ENCODE measurements around the gene CEACAM6.
A peak's percentile ranks its signal among the peaks of the same experiment; 100 is the strongest.
"Not testable (repeated sequence)": the region's sequence is repeated elsewhere in the genome, so short reads cannot be mapped to it uniquely, and the experiment has no call there.

CEACAM6 gene

DNA sequence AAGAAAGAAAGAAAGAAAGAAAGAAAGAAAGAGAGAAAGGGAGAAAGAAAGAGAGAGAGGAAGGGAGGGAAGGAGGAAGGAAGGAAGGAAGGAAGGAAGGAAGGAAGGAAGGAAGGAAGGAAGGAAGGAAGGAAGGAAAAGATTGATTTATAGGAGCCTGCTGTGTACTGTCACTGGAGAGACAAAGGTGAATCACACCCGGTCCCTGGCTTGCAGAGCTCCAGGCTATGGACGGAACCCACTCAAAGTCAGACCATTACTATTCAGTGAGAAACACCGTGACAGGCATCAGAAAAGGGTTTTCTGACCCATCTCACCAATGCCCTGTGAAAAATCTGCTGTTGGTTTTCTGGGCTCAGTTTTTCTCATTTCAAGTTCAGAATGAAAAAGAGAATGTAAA, 7.3 kb upstream of the CEACAM6 start:
- DNase-seq (ENCODE audit: low read depth): no peak

DNA sequence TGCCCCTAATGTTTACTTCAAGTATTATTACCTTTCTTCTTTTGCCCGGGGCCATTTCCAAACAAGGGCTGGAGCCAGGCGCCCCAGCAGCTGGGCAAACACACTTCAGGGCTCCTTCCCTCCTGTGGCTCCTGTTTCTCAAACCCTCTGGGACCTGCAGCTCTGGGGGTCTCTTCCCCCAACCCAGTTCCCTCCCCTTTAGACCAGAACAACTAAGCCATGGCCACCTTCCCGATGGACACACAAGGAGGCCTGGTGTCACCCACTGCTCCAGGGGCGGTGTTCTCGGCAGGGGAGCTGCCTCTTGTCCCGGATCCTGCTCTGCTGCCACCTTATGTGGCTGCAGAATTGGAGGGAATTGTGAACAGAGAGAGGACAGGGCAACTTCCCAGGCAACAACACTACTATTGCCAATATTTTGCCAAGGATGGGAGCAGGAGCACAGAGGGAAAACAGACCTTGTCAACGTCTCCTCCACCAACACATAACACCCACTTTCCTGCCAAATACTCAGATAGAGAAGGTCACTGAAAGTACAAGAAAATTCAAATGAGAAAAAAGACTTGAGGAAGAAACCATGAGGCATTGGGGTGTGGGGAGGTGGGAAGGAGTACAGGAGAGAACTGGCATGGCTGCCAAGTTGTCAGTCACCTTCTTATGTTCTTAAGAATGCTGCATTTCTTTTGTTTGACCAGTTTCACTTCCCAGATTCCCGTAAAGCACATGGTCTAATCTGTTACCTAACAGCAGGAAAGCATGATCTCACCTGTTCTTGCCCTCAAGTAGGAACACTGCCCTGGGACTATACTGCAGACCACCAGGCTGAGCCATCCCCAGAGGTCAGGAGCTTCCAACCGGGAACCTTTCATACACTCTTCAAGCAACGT, 4.8 kb upstream of the CEACAM6 start:
- not testable (repeated sequence) for DNase-seq (ENCODE audit: low read depth)

DNA sequence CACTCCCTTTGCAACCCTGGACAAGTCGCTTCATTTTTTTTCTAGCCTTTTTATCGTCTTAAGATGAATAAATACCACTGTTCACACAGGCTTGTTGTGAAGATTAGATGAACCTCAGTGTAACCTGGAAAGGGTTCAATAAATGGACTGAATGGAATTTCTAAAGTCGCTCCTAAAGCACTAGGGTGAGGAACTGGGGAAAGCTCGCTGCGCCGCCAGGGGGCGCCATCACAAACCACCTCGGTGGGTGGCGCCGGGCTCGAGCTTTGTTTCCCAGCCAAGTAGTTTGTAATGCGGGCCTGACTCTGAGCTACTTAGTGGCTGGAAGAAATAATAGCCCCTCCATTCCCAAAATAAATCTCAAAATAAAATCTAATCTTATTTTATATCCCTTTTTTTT, 2.2 kb upstream of the CEACAM6 start:
- no peak for DNase-seq (ENCODE audit: low read depth)

DNA sequence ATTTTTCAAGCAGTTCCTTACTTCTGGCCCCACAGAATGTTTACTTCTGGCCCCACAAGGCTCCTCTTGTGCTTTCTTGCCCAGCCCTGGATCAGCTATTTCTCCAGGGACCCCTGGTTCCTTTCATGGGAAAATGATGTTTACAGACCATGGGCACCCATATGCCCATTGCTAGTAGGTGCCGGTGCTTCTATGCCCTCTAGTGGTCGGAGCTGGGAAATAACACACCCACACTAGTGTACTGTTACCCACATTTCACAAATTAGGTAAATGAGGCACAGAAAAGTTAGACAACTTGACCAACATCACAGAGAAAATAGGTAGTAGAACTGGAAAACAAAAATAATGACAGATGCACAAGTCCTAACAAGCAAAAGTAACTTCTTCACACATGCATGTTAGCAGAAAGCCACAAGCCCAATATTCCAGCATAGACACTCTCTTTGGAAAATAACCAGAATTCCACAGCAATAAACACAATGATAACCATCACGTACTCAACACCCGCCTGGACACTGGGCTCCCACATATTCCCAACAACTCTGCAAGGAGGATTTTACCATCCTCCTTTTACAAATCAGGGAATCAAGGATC, 1.3 kb upstream of the CEACAM6 start:
- peak; percentile 8 for DNase-seq (ENCODE audit: low read depth)

DNA sequence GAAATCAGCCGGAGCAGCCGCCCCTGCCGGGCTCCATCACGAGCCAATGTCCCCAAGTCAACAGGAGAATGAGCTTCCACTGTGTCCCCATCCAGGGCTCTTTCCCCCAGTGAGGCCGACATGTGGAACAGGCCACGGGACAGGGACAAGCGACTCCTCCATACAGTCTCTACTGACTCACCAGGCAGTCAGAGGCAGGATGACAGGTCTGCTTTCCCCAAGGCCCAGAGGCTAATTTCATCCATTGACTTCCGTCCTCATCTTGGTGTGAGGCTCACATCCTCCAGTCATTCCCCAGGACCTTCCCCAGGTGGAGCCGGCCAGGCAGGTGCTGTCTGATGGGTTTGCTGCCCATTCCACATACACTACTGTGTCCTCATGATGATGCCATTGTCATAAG, 3.5 kb downstream of the CEACAM6 start:
- no peak for DNase-seq (ENCODE audit: low read depth)

DNA sequence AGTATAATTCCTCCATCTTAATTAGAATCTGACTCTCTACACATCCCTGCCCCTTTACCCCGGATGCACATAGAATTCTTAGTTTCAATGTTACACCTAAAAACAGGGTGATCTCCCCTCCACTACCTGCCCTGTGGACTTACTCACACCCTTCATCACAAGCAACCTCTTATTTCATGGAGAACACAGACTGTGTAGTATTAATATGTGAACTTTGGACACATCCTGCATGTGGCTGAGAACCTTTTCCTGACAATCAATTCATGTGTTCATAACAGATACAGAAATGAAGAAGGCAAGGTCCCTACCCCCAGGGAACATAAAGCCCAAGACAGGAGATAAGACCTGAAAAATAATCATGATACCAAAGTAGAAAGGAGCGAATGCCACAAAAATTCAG, 11.8 kb downstream of the CEACAM6 start:
- DNase-seq (ENCODE audit: low read depth): no peak

DNA sequence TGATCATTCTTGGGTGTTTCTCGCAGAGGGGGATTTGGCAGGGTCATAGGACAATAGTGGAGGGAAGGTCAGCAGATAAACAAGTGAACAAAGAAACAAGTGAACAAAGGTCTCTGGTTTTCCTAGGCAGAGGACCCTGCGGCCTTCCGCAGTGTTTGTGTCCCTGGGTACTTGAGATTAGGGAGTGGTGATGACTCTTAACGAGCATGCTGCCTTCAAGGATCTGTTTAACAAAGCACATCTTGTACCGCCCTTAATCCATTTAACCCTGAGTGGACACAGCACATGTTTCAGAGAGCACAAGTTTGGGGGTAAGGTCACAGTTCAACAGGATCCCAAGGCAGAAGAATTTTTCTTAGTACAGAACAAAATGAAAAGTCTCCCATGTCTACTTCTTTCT, 12.8 kb downstream of the CEACAM6 start:
- not testable (repeated sequence) for DNase-seq (ENCODE audit: low read depth)

DNA sequence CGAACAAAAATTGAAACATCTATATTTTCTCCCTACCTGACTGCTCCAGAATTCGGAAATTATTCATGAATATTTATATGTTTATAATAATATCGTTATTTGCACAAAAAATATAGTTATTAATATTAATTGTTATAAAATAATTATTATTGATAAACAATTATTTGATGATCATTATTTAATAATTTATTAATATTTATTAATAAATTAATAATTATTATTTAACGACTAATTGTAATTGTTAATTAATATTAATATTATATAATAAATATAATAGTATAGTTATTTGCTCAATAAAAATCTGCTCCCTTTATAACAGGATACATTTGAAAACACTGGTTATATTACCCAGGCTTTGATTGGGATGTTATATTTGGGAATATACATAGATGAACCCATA, 14.3 kb downstream of the CEACAM6 start:
- DNase-seq (ENCODE audit: low read depth): no peak

DNA sequence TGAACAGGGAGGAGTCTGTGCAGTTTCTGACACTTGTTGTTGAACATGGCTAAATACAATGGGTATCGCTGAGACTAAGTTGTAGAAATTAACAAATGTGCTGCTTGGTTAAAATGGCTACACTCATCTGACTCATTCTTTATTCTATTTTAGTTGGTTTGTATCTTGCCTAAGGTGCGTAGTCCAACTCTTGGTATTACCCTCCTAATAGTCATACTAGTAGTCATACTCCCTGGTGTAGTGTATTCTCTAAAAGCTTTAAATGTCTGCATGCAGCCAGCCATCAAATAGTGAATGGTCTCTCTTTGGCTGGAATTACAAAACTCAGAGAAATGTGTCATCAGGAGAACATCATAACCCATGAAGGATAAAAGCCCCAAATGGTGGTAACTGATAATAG, 16.1 kb downstream of the CEACAM6 start:
- DNase-seq (ENCODE audit: low read depth): no peak

DNA sequence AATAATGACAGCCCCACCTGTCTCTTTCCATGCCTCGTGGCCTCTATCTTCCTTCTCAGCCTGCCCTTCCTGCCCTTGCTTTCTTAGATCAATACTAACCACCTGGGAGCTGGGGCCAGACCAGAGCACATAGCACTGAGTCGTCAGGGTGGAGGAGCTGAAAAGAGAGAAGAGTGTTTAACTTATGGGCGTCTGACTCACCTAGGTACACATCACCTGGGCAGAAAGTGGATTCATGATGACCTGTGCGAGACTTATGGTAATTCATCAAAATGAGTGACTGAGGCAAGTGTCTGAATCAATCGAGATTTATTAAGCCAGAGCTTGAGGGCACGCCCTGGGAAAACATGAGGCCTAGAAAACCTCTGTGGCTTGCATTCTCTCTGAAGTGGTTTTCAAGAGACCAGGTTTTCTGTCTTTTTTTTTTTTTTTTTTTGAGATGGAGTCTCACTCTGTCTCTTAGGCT, 19.2 kb downstream of the CEACAM6 start:
- DNase-seq (ENCODE audit: low read depth): no peak

DNA sequence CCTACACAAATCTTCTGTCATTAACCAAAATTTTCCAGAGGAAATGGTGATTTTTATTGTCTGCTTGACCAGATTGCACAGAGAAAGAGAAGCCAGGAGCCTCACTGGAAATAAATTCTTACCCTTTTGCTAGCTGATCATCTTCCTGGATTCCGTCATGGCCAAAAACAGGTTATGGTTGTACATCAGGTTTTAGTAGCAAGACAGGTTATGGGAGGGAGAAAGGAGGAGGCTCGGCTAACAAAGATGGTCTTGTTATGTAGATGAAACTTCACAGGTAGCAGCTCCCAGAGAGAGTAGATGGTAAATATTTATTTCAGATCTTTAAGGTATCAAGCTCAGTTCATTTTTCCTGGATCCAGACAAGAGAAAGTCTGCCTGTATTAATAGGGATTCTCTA, 21.4 kb downstream of the CEACAM6 start:
- DNase-seq (ENCODE audit: low read depth): no peak

DNA sequence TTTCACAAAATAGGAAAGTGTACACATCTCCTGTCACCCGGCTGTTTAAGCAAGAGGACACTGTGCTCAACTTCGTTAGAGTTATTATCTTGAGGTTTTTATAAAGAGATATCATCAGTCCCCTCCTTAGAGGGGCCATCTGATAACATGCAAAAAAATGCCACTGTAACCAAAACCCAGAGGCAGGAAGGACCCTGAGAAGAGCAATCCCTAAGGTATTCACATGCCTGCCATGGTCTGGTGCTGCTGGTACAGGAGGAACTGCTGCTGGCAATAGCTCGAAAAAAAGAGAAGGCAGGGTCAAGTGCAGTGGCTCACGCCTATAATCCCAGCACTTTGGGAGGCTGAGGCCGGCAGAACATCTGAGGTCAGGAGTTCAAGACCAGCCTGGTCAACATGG, 28.3 kb downstream of the CEACAM6 start:
- DNase-seq (ENCODE audit: low read depth): no peak

DNA sequence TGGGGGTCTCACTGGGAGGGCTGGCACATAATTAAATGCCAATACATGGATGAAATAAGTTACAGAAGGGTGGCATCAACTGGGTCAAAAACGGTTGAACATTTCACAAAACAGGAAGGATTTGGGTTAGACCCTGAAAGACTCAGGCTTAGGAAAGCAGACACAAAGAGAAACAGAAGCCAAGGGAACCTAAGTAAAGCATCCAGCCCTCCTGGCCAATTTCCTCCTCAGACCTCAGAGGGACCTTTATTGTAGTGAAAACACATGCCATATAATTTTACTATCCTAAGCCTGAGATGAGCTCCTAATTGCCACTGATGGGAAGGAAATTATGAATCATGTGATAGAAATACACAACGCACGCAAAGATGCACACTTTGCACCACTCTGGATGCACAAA, 29.0 kb downstream of the CEACAM6 start:
- DNase-seq (ENCODE audit: low read depth): no peak

DNA sequence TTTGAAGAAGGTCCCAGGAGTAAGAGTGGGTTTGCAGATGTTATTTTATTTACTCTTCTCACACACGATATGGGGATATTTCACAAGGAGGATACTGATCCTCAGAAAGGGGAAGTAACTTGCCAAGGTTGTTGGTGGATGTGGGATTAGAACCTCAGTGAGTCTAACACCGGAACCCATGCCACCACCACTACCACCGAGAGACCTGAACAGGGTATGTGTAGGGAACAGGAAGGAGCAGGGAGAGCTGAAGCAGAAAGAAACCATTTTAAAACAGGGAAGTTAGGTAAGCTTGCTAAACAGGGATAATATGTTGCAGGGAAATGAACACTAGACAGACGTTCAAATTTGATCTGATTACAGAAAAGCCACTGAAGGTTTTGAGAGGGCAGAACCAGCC, 29.4 kb downstream of the CEACAM6 start:
- no peak for DNase-seq (ENCODE audit: low read depth)

DNA sequence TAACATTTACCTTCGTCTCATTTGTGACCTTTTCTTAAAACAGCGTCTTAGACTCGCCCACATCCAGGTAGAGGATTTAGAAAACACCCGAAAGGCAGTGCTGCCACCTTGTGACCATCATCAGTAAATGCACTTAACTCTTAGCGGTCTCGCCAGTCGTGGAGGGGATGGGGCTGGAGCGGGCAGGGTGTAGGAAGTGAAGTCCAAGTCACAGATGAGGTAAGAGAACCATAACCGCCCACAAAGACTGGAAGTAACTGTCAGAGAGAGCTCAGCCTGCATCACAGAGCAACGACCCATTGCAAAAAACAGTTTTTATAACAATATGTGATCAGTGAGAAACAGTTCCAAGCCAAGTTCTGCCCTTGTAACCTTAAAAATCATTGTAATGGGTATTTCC, 30.3 kb downstream of the CEACAM6 start:
- DNase-seq (ENCODE audit: low read depth): peak; percentile 45

DNA sequence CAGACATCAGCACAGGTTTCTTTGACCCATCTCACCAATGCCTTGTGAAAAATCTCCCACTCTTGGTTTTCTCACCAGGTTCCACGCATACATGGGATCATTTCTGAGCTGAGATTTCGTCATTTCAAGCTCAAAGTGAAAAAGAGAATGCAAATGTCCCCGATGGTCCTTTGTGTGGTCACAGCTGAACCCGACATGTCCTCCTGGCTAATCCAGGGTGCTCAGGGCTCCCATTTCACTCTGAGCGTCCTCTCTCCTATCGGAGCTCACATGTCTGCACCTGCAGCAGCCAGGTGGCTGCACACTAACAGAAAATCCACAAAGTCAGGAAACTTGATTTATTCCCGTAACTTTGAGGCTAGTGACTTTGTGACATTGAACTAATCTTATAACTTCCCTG, 31.7 kb downstream of the CEACAM6 start:
- DNase-seq (ENCODE audit: low read depth): no peak

DNA sequence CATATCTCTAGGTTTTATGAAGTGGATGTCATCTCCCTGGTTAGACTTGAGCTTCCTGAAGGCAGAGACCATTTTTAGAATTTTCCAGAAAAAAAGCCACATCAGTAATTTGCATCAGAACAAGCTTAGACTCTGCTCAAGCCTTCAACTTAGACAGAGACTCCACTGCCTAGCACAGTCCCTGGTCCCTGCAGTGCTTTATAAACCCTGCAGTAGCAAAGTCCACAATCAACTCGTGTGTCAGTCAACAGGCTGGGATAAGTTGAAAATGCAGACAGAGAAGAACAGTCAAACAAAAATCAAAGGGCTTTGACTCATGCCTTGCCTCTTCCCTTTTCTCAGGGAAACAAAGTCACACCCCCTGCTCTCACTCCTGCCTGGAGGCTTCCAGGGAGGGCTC, 33.2 kb downstream of the CEACAM6 start:
- not testable (repeated sequence) for DNase-seq (ENCODE audit: low read depth)

DNA sequence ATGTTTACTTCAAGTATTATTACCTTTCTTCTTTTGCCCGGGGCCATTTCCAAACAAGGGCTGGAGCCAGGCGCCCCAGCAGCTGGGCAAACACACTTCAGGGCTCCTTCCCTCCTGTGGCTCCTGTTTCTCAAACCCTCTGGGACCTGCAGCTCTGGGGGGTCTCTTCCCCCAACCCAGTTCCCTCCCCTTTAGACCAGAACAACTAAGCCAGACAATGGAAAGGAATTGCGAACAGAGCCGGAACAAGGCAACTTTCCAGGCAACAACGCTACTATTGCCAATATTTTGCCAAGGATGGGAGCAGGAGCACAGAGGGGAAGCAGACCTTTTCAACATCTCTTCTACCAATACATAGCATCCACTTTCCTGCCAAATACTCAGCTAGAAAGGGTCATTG, 33.7 kb downstream of the CEACAM6 start:
- DNase-seq (ENCODE audit: low read depth): not testable (repeated sequence)

DNA sequence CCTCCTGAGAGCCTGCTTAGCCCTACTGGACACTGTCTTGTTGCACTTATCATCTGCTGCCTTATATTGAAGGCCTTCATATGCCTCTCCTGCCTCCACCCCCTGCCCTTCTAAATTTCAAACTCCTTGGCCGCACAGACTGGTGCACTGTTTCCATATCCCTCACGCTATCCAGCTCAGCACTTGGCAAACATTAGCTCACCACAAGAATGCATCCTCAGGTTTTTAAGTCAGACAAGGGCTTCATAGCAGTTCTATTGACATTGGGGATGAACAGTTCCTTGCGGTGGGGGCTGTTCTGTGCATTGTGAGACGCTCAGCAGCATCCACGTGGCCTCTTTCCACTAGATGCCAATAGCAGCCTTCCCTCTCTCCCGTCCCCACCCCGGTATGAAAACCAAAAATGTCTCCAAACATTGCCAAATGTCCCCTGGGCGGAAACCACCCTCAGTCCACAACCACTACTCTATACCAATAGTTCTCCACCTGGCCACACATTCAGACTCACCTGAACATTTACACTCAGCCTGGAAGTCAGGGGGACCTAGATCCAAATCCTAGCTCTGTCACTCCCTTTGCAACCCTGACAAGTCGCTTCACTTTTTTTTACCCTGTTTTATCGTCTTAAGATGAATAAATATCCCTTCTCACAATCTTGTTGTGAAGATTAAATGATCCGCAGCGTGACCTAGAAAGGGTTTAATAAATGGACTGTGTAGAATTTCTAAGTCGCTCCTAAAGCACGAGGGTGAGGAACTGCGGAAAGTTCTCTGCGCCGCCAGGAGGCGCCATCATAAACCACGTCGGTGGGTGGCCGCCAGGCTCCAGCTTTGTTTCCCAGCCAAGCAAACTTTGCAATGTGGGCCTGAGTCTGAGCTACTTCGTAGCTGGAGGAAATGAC, 37.4 kb downstream of the CEACAM6 start:
- DNase-seq (ENCODE audit: low read depth): peak; percentile 39

DNA sequence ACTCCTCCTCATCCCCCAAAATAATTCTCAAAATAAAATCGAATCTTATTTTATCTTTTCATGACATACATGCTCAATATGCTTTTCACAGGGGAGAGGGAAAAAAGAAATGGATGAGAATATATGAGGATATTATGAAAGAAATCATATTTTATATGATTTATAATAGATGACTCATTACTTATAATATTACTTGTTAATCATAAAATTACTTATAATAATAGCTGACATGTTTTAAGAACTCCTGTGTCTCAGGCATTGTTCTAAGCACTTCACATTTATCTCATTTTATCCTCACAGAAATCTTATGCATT, 38.0 kb downstream of the CEACAM6 start:
- no peak for DNase-seq (ENCODE audit: low read depth)

DNA sequence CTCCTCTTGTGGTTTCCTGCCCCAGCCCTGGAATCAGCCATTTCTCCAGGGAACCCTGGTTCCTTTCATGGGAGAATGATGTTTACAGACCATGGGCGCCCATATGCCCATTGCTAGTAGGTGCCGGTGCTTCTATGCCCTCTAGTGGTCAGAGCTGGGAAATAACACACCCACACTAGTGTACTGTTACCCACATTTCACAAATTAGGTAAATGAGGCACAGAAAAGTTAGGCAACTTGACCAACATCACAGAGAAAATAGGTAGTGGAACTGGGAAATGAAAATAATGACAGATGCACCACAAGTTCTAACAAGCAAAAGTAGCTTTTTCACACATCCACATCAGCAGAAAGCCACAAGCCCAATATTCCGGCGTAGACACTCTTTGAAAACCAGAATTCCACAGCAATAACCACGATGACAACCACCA, 39.7 kb downstream of the CEACAM6 start:
- no peak for DNase-seq (ENCODE audit: low read depth)

DNA sequence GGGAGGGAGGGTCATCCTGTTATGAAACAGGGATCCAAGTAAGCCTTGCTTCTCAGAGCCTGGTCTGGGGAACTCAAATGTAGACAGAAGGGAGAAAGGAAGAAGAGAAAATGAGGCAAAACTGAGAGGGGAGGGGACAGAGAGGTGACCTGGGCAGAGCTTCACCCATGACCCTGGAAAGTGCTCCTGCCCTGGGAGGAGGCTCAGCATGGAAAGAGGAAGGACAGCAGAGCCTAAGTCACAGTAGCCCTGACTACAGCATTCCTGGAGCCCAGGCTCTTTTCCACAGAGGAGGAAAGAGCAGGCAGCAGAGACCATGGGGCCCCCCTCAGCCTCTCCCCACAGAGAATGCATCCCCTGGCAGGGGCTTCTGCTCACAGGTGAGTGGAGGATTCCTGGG, 41.0 kb downstream of the CEACAM6 start, which contains the start of gene CEACAM3:
Gene CEACAM3 (plus strand): TSS at position 226 of the 400 bp plus-strand sequence. CDS start 91 bp downstream, at position 317.
- no peak for DNase-seq (ENCODE audit: low read depth)

DNA sequence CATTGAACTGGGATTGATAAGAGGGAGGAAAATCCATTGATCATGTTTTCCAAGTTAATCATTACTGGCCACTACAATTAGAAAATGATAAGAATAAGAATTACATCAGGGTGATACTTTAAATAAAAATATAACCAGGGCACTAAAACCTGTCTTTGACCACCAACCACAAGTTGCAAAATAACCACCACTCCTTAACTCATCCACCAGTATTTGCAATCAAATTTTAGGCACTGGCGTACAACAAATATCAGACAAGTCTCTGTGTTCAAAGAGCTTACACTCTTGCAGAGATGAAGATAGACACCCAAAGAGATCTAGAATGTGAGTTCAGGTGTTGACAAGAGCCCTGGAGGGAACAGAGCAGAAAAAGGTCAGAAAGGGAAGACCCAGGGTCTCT, 41.6 kb downstream of the CEACAM6 start:
- no peak for DNase-seq (ENCODE audit: low read depth)
